Esophagus muscularis mucosa (tissue), 4 donors: ENCODE measurements around the gene AKAP13.

Experiments
- CTCF ChIP-seq, 3 experiments: fragments of 200-600 bp in 2 of 3; fragments of 450-650 bp in 1 of 3; sonication (generic) in 2 of 3; IDR thresholded peaks; one replicate each; pipeline ENCODE4 v1.5.1; 2017 to 2019; ENCODE audit warnings: antibody characterized with exemption in 3 of 3, mild to moderate bottlenecking in 2 of 3, moderate library complexity in 1 of 3
- EP300 ChIP-seq: sonication (generic); formaldehyde crosslinking; IDR thresholded peaks from one replicate; pipeline ENCODE4 v1.6.1; 2017; ENCODE audit warnings: antibody characterized with exemption
- POLR2A ChIP-seq: fragments of 450-650 bp; IDR thresholded peaks from one replicate; pipeline ENCODE4 v1.6.1; 2017; ENCODE audit warnings: antibody characterized with exemption, moderate library complexity, mild to moderate bottlenecking, low read depth
- POLR2AphosphoS5 ChIP-seq, 2 donors: sonication (generic); formaldehyde crosslinking; IDR thresholded peaks; one replicate each; pipeline ENCODE4 v1.6.1; 2017; ENCODE audit warnings: antibody characterized with exemption in 2 of 2

GRCh38 chr15:85351965-85352364 is 28.4 kb upstream of the AKAP13 start:
- TF ChIP-seq CTCF (IDR thresholded peaks at IDR 0.05) (no peak), POLR2AphosphoS5 (IDR thresholded peaks at IDR 0.05) (no peak), EP300 (no peak), POLR2A (no peak)
